Mesendoderm (in vitro differentiated cells): ENCODE data around the gene GOLGA8H. TPM values are rescaled to one million over a fixed set of nuclear protein-coding genes. Genes with fewer than 3 reads are reported as not detected.
"Not testable (repeated sequence)": the region's sequence is repeated elsewhere in the genome, so short reads cannot be mapped to it uniquely, and the experiment has no call there.

ENCODE experiments used
- DNase-seq: peaks from one replicate; pipeline ENCODE4 v3.0.0; 2013
- H2AK5ac ChIP-seq: 2 replicates; pipeline ENCODE4 v1.6.1; 2013; ENCODE audit warnings: low read length, inconsistent platforms
- H2BK120ac ChIP-seq: 2 replicates; pipeline ENCODE4 v1.6.1; 2013; ENCODE audit warnings: low read depth, mild to moderate bottlenecking, low read length, moderate library complexity, mixed read lengths
- H2BK15ac ChIP-seq: replicated peaks from 2 replicates; pipeline ENCODE4 v1.6.1; 2013; ENCODE audit warnings: low read depth, mild to moderate bottlenecking, moderate library complexity
- H2BK5ac ChIP-seq: 2 replicates; pipeline ENCODE4 v1.6.1; 2013; ENCODE audit warnings: low read length, inconsistent platforms
- H3K18ac ChIP-seq: 2 replicates; pipeline ENCODE4 v1.6.1; 2013; ENCODE audit warnings: mild to moderate bottlenecking, low read length, mixed read lengths
- H3K23ac ChIP-seq: one replicate; pipeline ENCODE4 v1.6.1; 2013; ENCODE audit warnings: low read length
- H3K27ac ChIP-seq: 2 replicates; pipeline ENCODE4 v1.5.1; 2013; ENCODE audit warnings: low read depth, mild to moderate bottlenecking, inconsistent platforms, low read length, moderate library complexity
- H3K27me3 ChIP-seq: 2 replicates; pipeline ENCODE4 v1.6.1; 2013; ENCODE audit warnings: low read length, control low read depth, mild to moderate bottlenecking, inconsistent platforms; ENCODE audit not compliant: insufficient read depth, poor library complexity
- H3K36me3 ChIP-seq: 2 replicates; pipeline ENCODE4 v1.6.1; 2013; ENCODE audit warnings: low read length, inconsistent platforms; ENCODE audit not compliant: control insufficient read depth, insufficient read depth
- H3K4ac ChIP-seq: one replicate; pipeline ENCODE4 v1.6.1; 2013; ENCODE audit warnings: low read depth, mild to moderate bottlenecking, low read length, moderate library complexity
- H3K4me1 ChIP-seq: 2 replicates; pipeline ENCODE4 v1.6.1; 2013; ENCODE audit warnings: low read depth, low read length, inconsistent platforms; ENCODE audit not compliant: control insufficient read depth
- H3K4me2 ChIP-seq: 2 replicates; pipeline ENCODE4 v1.6.1; 2013; ENCODE audit warnings: low read length
- H3K4me3 ChIP-seq: 2 replicates; pipeline ENCODE4 v1.5.1; 2013; ENCODE audit warnings: mild to moderate bottlenecking, low read length
- H3K56ac ChIP-seq: one replicate; pipeline ENCODE4 v1.6.1; 2013; ENCODE audit warnings: low read length
- H3K79me1 ChIP-seq: 2 replicates; pipeline ENCODE4 v1.6.1; 2013; ENCODE audit warnings: low read length, inconsistent platforms
- H3K79me2 ChIP-seq: 2 replicates; pipeline ENCODE4 v1.6.1; 2013; ENCODE audit warnings: mild to moderate bottlenecking, low read length; ENCODE audit not compliant: control insufficient read depth, insufficient read depth
- H3K9ac ChIP-seq: 2 replicates; pipeline ENCODE4 v1.6.1; 2013; ENCODE audit warnings: low read length, inconsistent platforms
- H4K5ac ChIP-seq: one replicate; pipeline ENCODE4 v1.6.1; 2013; ENCODE audit warnings: low read length
- H4K8ac ChIP-seq: one replicate; pipeline ENCODE4 v1.6.1; 2013; ENCODE audit warnings: low read depth, mild to moderate bottlenecking, control low read depth, low read length, moderate library complexity
- WGBS: extraction: QIAGEN DNeasy Blood & Tissue Kit; methylation state at CpG from one replicate; pipeline ENCODE4 v1.1.7; 2013; ENCODE audit warnings: low lambda C conversion rate, missing lambda C conversion rate; ENCODE audit not compliant: insufficient coverage; ENCODE audit errors: extremely low coverage; 5-methylcytosine and 5-hydroxymethylcytosine counted together
- polyA plus RNA-seq, 2 experiments: library from polyadenylated mRNA; stranded (reverse); fragments of 200-250 nt; gene quantifications; one replicate each; pipeline ENCODE4 v1.2.3, GENCODE V29; 2013

The GOLGA8H gene
- 0.22 TPM for polyA plus RNA-seq (2013, experiment 1 of 2)
- 0.22 TPM for polyA plus RNA-seq (2013, experiment 2 of 2)

GRCh38 chr15:30603796-30604195 lies at the start of gene GOLGA8H:
Gene GOLGA8H, plus strand, starts transcription at chr15:30604028. Its CDS starts 98 bp downstream, at chr15:30604126.
- not testable (repeated sequence) for H3K36me3 ChIP-seq, DNase-seq, H3K4me1 ChIP-seq, H3K79me2 ChIP-seq, H4K8ac ChIP-seq, H3K23ac ChIP-seq, H3K9ac ChIP-seq, H3K27me3 ChIP-seq, H3K79me1 ChIP-seq, H4K5ac ChIP-seq, H3K56ac ChIP-seq, H2BK15ac ChIP-seq, H2BK120ac ChIP-seq, H3K27ac ChIP-seq, H3K4ac ChIP-seq, H3K4me3 ChIP-seq, H3K4me2 ChIP-seq, H3K18ac ChIP-seq, H2BK5ac ChIP-seq, H2AK5ac ChIP-seq
- no CpG with 5 or more reads among the region's 8 CpGs for WGBS

GRCh38 chr15:30566949-30567348 lies 36.9 kb upstream of the GOLGA8H start:
- no CpG with 5 or more reads among the region's 6 CpGs for WGBS
- not testable (repeated sequence) for H2AK5ac ChIP-seq, H3K4me1 ChIP-seq, DNase-seq, H3K18ac ChIP-seq, H3K27me3 ChIP-seq, H4K5ac ChIP-seq, H3K9ac ChIP-seq, H3K23ac ChIP-seq, H2BK15ac ChIP-seq, H3K79me1 ChIP-seq, H3K4me2 ChIP-seq, H2BK120ac ChIP-seq, H3K4me3 ChIP-seq, H4K8ac ChIP-seq, H3K4ac ChIP-seq, H3K79me2 ChIP-seq, H3K27ac ChIP-seq, H3K36me3 ChIP-seq, H3K56ac ChIP-seq, H2BK5ac ChIP-seq

GRCh38 chr15:30573012-30573491 lies 30.8 kb upstream of the GOLGA8H start:
- H3K79me2 ChIP-seq, H3K4ac ChIP-seq, H2BK5ac ChIP-seq, H3K27me3 ChIP-seq, H3K4me3 ChIP-seq, H3K18ac ChIP-seq, H2BK120ac ChIP-seq, H3K23ac ChIP-seq, H3K36me3 ChIP-seq, H2AK5ac ChIP-seq, H3K9ac ChIP-seq, H3K4me2 ChIP-seq, H2BK15ac ChIP-seq, H3K4me1 ChIP-seq, DNase-seq, H3K27ac ChIP-seq, H3K56ac ChIP-seq, H4K8ac ChIP-seq, H4K5ac ChIP-seq, H3K79me1 ChIP-seq: not testable (repeated sequence)
- WGBS = no CpG with 5 or more reads among the region's 38 CpGs

- not testable (repeated sequence) for H3K9ac ChIP-seq, H2AK5ac ChIP-seq, H3K56ac ChIP-seq, H3K18ac ChIP-seq, DNase-seq, H2BK120ac ChIP-seq, H4K5ac ChIP-seq, H3K4ac ChIP-seq, H4K8ac ChIP-seq, H2BK5ac ChIP-seq, H3K79me2 ChIP-seq, H3K4me2 ChIP-seq, H3K23ac ChIP-seq, H3K79me1 ChIP-seq, H3K27me3 ChIP-seq, H3K4me1 ChIP-seq, H3K27ac ChIP-seq, H3K4me3 ChIP-seq, H2BK15ac ChIP-seq, H3K36me3 ChIP-seq
- WGBS = no CpG with 5 or more reads among the region's 6 CpGs
Observed at GRCh38 chr15:30579394-30579970, 24.3 kb upstream of the GOLGA8H start.

- not testable (repeated sequence) for H3K79me2 ChIP-seq, H3K36me3 ChIP-seq, H3K27me3 ChIP-seq, H3K27ac ChIP-seq, H3K4me3 ChIP-seq, H3K4me2 ChIP-seq, H2BK5ac ChIP-seq, H3K4ac ChIP-seq, H3K23ac ChIP-seq, H2AK5ac ChIP-seq, H3K18ac ChIP-seq, H3K79me1 ChIP-seq, H3K9ac ChIP-seq, H3K56ac ChIP-seq, DNase-seq, H3K4me1 ChIP-seq, H2BK15ac ChIP-seq, H2BK120ac ChIP-seq, H4K5ac ChIP-seq, H4K8ac ChIP-seq
- WGBS = no CpG with 5 or more reads among the region's 4 CpGs
Observed at GRCh38 chr15:30580716-30581115, 23.1 kb upstream of the GOLGA8H start.

GRCh38 chr15:30598953-30599352 lies 4.9 kb upstream of the GOLGA8H start:
- H3K36me3 ChIP-seq, H2AK5ac ChIP-seq, H3K56ac ChIP-seq, H3K79me1 ChIP-seq, H3K4me1 ChIP-seq, H3K4ac ChIP-seq, H3K23ac ChIP-seq, H3K27me3 ChIP-seq, H2BK5ac ChIP-seq, DNase-seq, H2BK120ac ChIP-seq, H3K18ac ChIP-seq, H3K9ac ChIP-seq, H3K4me2 ChIP-seq, H4K5ac ChIP-seq, H3K79me2 ChIP-seq, H2BK15ac ChIP-seq, H3K4me3 ChIP-seq, H4K8ac ChIP-seq, H3K27ac ChIP-seq: not testable (repeated sequence)
- WGBS = no CpG with 5 or more reads among the region's 2 CpGs
